ENCODE measurements around the gene KRIT1.
A peak's percentile ranks its signal among the peaks of the same experiment; 100 is the strongest.
"Not testable (repeated sequence)": the region's sequence is repeated elsewhere in the genome, so short reads cannot be mapped to it uniquely, and the experiment has no call there.

KRIT1 gene

GRCh38 chr7:92246360-92247101, 817 bp upstream of the KRIT1 start:
- peak; percentile 36 for DNase-seq

- DNase-seq: peak; percentile 19
These were observed 767 bp downstream of the KRIT1 start for GRCh38 chr7:92244808-92245486.

- no peak for DNase-seq
These were observed 2.7 kb downstream of the KRIT1 start for GRCh38 chr7:92242972-92243371.

- DNase-seq: no peak
These were observed 15.2 kb downstream of the KRIT1 start for GRCh38 chr7:92230547-92230946.

GRCh38 chr7:92228742-92229141, 17.0 kb downstream of the KRIT1 start:
- DNase-seq: no peak

GRCh38 chr7:92228100-92228499, 17.6 kb downstream of the KRIT1 start:
- no peak for DNase-seq

- DNase-seq: no peak
These were observed 18.7 kb downstream of the KRIT1 start for GRCh38 chr7:92226981-92227380.

GRCh38 chr7:92221766-92222165, 23.9 kb downstream of the KRIT1 start:
- no peak for DNase-seq

- no peak for DNase-seq
These were observed 39.0 kb downstream of the KRIT1 start for GRCh38 chr7:92206672-92207071.

GRCh38 chr7:92205987-92206386, 39.7 kb downstream of the KRIT1 start:
- no peak for DNase-seq

- no peak for DNase-seq
These were observed 44.9 kb downstream of the KRIT1 start for GRCh38 chr7:92200791-92201190.

GRCh38 chr7:92192326-92192725, 53.4 kb downstream of the KRIT1 start:
- DNase-seq: no peak

GRCh38 chr7:92189246-92189645, 56.5 kb downstream of the KRIT1 start:
- not testable (repeated sequence) for DNase-seq

GRCh38 chr7:92184294-92184693, 61.4 kb downstream of the KRIT1 start:
- not testable (repeated sequence) for DNase-seq

- peak; percentile 86 for DNase-seq
These were observed 66.5 kb downstream of the KRIT1 start, which contains the start of gene LRRD1 for GRCh38 chr7:92178928-92179924. LRRD1 (minus strand) TSS chr7:92179142; CDS start chr7:92165202, 13,940 bp downstream.

- no peak for DNase-seq
These were observed 68.4 kb downstream of the KRIT1 start for GRCh38 chr7:92177362-92177761.

- not testable (repeated sequence) for DNase-seq
These were observed 76.2 kb downstream of the KRIT1 start for GRCh38 chr7:92169529-92169928.

- no peak for DNase-seq
These were observed 84.4 kb downstream of the KRIT1 start for GRCh38 chr7:92161271-92161670.

GRCh38 chr7:92158660-92159575, 86.8 kb downstream of the KRIT1 start:
- no peak for DNase-seq

GRCh38 chr7:92156990-92157389, 88.7 kb downstream of the KRIT1 start:
- DNase-seq: no peak

- DNase-seq: no peak
These were observed 90.5 kb downstream of the KRIT1 start for GRCh38 chr7:92155108-92155739.
